ENCODE data around the gene S100A12. TPM values are rescaled to one million over a fixed set of nuclear protein-coding genes. Genes with fewer than 3 reads are reported as not detected.

The S100A12 gene
- total and polyA plus RNA-seq, 9 of the 15 experiments (the other 6 are each of a cell fraction or from before 2014, with no cell fraction given) = not detected

DNA sequence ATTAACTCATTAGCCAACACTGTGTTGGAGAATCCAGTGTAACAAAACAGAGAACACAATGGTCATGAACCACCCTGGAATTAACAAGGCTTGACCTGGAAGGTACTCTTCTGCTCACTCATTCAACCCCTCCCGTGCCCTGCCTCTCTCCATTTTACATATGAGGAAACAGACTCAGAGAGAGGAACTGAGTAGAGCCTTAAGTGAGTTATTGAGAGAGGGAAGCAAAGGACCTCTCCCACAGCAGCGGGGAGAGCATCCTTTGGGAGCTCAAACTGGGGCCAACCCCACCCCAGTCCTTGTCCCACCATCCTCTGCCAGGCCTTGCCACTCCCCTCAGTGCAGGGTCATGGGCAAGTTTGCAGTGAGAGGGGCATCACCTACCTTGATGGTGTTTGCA is 1.4 kb downstream of the S100A12 start:
- no peak for TF ChIP-seq FIP1L1 (IDR thresholded peaks at IDR 0.05; ENCODE audit: low read depth, low read length, poor library complexity, severe bottlenecking)
- TF ChIP-seq, protein P1, sequence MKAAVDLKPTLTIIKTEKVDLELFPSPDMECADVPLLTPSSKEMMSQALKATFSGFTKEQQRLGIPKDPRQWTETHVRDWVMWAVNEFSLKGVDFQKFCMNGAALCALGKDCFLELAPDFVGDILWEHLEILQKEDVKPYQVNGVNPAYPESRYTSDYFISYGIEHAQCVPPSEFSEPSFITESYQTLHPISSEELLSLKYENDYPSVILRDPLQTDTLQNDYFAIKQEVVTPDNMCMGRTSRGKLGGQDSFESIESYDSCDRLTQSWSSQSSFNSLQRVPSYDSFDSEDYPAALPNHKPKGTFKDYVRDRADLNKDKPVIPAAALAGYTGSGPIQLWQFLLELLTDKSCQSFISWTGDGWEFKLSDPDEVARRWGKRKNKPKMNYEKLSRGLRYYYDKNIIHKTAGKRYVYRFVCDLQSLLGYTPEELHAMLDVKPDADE (conservative IDR thresholded peaks at IDR 0.05; ENCODE audit: control insufficient read depth, low read depth, low read length) = no peak
- TF ChIP-seq, protein P2, sequence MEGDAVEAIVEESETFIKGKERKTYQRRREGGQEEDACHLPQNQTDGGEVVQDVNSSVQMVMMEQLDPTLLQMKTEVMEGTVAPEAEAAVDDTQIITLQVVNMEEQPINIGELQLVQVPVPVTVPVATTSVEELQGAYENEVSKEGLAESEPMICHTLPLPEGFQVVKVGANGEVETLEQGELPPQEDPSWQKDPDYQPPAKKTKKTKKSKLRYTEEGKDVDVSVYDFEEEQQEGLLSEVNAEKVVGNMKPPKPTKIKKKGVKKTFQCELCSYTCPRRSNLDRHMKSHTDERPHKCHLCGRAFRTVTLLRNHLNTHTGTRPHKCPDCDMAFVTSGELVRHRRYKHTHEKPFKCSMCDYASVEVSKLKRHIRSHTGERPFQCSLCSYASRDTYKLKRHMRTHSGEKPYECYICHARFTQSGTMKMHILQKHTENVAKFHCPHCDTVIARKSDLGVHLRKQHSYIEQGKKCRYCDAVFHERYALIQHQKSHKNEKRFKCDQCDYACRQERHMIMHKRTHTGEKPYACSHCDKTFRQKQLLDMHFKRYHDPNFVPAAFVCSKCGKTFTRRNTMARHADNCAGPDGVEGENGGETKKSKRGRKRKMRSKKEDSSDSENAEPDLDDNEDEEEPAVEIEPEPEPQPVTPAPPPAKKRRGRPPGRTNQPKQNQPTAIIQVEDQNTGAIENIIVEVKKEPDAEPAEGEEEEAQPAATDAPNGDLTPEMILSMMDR (IDR thresholded peaks at IDR 0.05 in 2 of 3, conservative IDR thresholded peaks at IDR 0.05 in 1 of 3; ENCODE audit: insufficient read depth in 2 of 3, low read depth in 1 of 3, low read length in 3 of 3) = no peak
- TF ChIP-seq, protein P3, sequence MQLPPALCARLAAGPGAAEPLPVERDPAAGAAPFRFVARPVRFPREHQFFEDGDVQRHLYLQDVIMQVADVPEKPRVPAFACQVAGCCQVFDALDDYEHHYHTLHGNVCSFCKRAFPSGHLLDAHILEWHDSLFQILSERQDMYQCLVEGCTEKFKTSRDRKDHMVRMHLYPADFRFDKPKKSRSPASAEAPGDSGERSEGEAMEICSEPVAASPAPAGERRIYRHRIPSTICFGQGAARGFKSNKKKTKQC (CRISPR knock-in tag; IDR thresholded peaks at IDR 0.05) = no peak
- no peak for TF ChIP-seq MCM3 (IDR thresholded peaks at IDR 0.05)
- H3K27me3 ChIP-seq (ENCODE audit: control insufficient read depth in 2 of 2, insufficient read depth in 2 of 2, low read length in 2 of 2) = peaks cover 2 to 23% of the 10 kb centered on the region in 2 experiments; a peak in 3 of 5 replicates
- no TSS peak for BruUV-seq (replicated peaks)
- no peaks in the 10 kb centered on the region for H3K79me2 ChIP-seq (ENCODE audit: control insufficient read depth, insufficient read depth, low read length)
- H2AFZ ChIP-seq (ENCODE audit: low read depth, low read length) = no peak overlapping the region
- ChIA-PET CTCF (ENCODE audit: low intra/inter-chr PET ratio) (no interaction called here), POLR2A (interaction anchor here (0.7 kb wide), 1 partner anchor 35 kb away, joined by 3 read pairs; no protein-coding TSS in a partner anchor)
- in situ Hi-C loops (cut with MboI) = no loop called here
- DNase-seq (ENCODE audit: extremely low read depth in 1 of 4, low spot score in 3 of 4) = no peak
- no peaks in the 10 kb centered on the region for H3K9me1 ChIP-seq (ENCODE audit: control insufficient read depth, insufficient read depth, low read length)
- WGBS (ENCODE audit: insufficient coverage, low coverage, missing lambda C conversion rate) = 0% methylated on average over 1 of the region's 2 CpGs
- no peak overlapping the region for H3K4me2 ChIP-seq (ENCODE audit: insufficient read depth, low read length)
- no peak overlapping the region for H3K9ac ChIP-seq (ENCODE audit: insufficient read depth in 1 of 2, low read depth in 2 of 2, low read length in 2 of 2)
- FAIRE-seq = no peak
- H4K20me1 ChIP-seq (replicated peaks; ENCODE audit: control insufficient read depth, insufficient read depth, low read length) = no peaks in the 10 kb centered on the region
- no peaks in the 10 kb centered on the region for H3K36me3 ChIP-seq (ENCODE audit: control insufficient read depth, insufficient read depth, low read length)
- H3K9me3 ChIP-seq (replicated peaks; ENCODE audit: control insufficient read depth, insufficient read depth, low read depth, low read length) = no peaks in the 10 kb centered on the region
- no peak overlapping the region for H3K4me3 ChIP-seq
- no peak for ATAC-seq
- H3K27ac ChIP-seq (ENCODE audit: extremely low read depth, low read depth, low read length) = no peak overlapping the region
- intact Hi-C loops (cut with micrococcal nuclease) = no loop called here
- no peaks in the 10 kb centered on the region for H3K4me1 ChIP-seq (replicated peaks in 1 of 2; ENCODE audit: control insufficient read depth in 2 of 2, insufficient read depth in 2 of 2, low read length in 2 of 2)
